Measurements from ENCODE around the gene KDF1. TPM values are rescaled to one million over a fixed set of nuclear protein-coding genes. Genes with fewer than 3 reads are reported as not detected.

KDF1 gene
- total and polyA plus RNA-seq, 2 of the 13 experiments (the other 11 are each of a cell fraction or from before 2014, with no cell fraction given): 1.9 to 4.9 TPM

- Histone ChIP-seq H3K4me3 (replicated peaks in 1 of 3; ENCODE audit: insufficient read depth in 1 of 3, low read depth in 2 of 3, low read length in 3 of 3) (peak overlapping the region; percentile 82 to 93 (median 88)), H3K4me2 (ENCODE audit: low read depth, low read length) (peak overlapping the region; percentile 76), H2AFZ (ENCODE audit: low read length) (no peak overlapping the region), H3K79me2 (ENCODE audit: insufficient read depth, low read length) (no peaks in the 10 kb centered on the region), H3K9me3 (ENCODE audit: low read length) (no peaks in the 10 kb centered on the region), H3K27me3 (ENCODE audit: control insufficient read depth in 1 of 2, insufficient read depth in 2 of 2, low read length in 2 of 2) (no peaks in the 10 kb centered on the region; a peak in 1 of 5 replicates), H3K9ac (ENCODE audit: insufficient read depth, low read depth, low read length) (peak overlapping the region; percentile 79; the same call in 1 of the 2 replicates), H3K4me1 (ENCODE audit: insufficient read depth, low read length) (peaks cover 59% of the 10 kb centered on the region), H4K20me1 (ENCODE audit: insufficient read depth, low read length) (no peaks in the 10 kb centered on the region), H3K27ac (ENCODE audit: extremely low read length, insufficient read depth, low read length) (no peak overlapping the region), H3K36me3 (replicated peaks in 1 of 2; ENCODE audit: control insufficient read depth in 1 of 2, insufficient read depth in 2 of 2, low read length in 2 of 2) (no peaks in the 10 kb centered on the region)
- no peak for DNase-seq (ENCODE audit: low spot score)
- in situ Hi-C loops (cut with HindIII; ENCODE audit: extremely low pct_ligation_motif_present, low pct_unique_long_range_greater_than_20kb) (no loop called here), intact Hi-C loops (cut with micrococcal nuclease; ENCODE audit: unreplicated experiment) (no loop called here)
- FAIRE-seq: no peak
- no peak for ATAC-seq
- ChIA-PET CTCF (ENCODE audit: low intra/inter-chr PET ratio, low total read pairs) (no interaction called here), POLR2A (interaction anchor here (1.5 to 5.1 kb wide), 3 partner anchors 22 to 69 kb away, joined by 3 to 61 read pairs (median 9); partner anchors contain the start of genes GPN2 and NR0B2)
- 10% methylated on average over 12 of the region's 13 CpGs for WGBS (ENCODE audit: low lambda C conversion rate)
- no TSS peak for BruUV-seq (replicated peaks)
- TF ChIP-seq ISX (CRISPR knock-in tag; conservative IDR thresholded peaks at IDR 0.05) (no peak), ZNF318 (CRISPR knock-in tag; IDR thresholded peaks at IDR 0.05) (0 out of 2 replicates have a peak, but pooled peaks have one; percentile 21), ZNF205 (CRISPR knock-in tag; IDR thresholded peaks at IDR 0.05) (no peak), SUZ12 (IDR thresholded peaks at IDR 0.05; ENCODE audit: low read depth, low read length) (no peak), THAP8 (CRISPR knock-in tag; IDR thresholded peaks at IDR 0.05; ENCODE audit: borderline replicate concordance) (no peak), ZNF75D (CRISPR knock-in tag; IDR thresholded peaks at IDR 0.05; ENCODE audit: borderline replicate concordance) (0 out of 2 replicates have a peak, but pooled peaks have one; percentile 21), NFATC3 (CRISPR knock-in tag; IDR thresholded peaks at IDR 0.05) (no peak), ZNF326 (CRISPR knock-in tag; IDR thresholded peaks at IDR 0.05; ENCODE audit: borderline replicate concordance) (no peak), HDAC6 (IDR thresholded peaks at IDR 0.05; ENCODE audit: low read depth, low read length) (no peak), ZNF414 (CRISPR knock-in tag; IDR thresholded peaks at IDR 0.05) (0 out of 2 replicates have a peak, but pooled peaks have one; percentile 15), ARNT2 (CRISPR knock-in tag; IDR thresholded peaks at IDR 0.05; ENCODE audit: low read depth) (no peak), ZNF879 (CRISPR knock-in tag; IDR thresholded peaks at IDR 0.05) (no peak), ZBTB46 (CRISPR knock-in tag; IDR thresholded peaks at IDR 0.05; ENCODE audit: borderline replicate concordance) (no peak)
Measured at GRCh38 chr1:26959270-26959669, 998 bp downstream of the KDF1 start.
